Measurements from ENCODE around the gene PCP4. TPM values are rescaled to one million over a fixed set of nuclear protein-coding genes. Genes with fewer than 3 reads are reported as not detected.

PCP4 gene
- total RNA-seq, 1 donor from 2014 or later, result 20.3 TPM

DNA sequence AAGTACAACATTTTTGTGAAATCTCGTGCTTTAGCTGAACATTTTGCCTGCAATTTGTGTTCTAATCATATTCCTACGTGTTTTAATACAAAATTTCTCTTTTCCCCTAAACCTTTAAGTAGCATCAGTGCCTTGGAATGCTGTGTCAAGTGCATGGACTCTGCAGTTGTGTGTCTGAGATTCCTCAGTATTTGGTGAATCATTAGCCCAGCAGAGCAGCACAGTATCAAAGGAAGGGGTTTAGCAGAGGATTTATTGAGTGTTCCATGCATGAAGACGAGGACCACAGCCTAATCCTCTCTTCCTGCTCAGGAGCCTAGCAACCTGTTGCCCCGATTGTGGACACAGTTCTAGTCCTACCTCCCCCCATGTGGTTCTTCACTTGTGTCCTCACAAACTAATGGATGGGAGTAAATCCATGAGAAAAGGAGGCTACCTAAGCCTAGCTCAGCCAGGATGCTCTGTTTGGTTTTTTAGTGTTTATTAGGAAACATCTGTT, 29.3 kb upstream of the PCP4 start:
- no peaks in the 10 kb centered on the region for H3K9me3 Mint-ChIP-seq
- TF ChIP-seq CTCF (conservative IDR thresholded peaks at IDR 0.05), result no peak
- H3K36me3 Mint-ChIP-seq, result no peaks in the 10 kb centered on the region
- no peaks in the 10 kb centered on the region for H3K27me3 Mint-ChIP-seq
- peaks cover 8% of the 10 kb centered on the region for H3K4me1 Mint-ChIP-seq (ENCODE audit: unreplicated experiment)
- no peak overlapping the region for H3K27ac Mint-ChIP-seq
- H3K4me3 Mint-ChIP-seq, result no peak overlapping the region
- DNase-seq (ENCODE audit: extremely low spot score, unreplicated experiment), result no peak

DNA sequence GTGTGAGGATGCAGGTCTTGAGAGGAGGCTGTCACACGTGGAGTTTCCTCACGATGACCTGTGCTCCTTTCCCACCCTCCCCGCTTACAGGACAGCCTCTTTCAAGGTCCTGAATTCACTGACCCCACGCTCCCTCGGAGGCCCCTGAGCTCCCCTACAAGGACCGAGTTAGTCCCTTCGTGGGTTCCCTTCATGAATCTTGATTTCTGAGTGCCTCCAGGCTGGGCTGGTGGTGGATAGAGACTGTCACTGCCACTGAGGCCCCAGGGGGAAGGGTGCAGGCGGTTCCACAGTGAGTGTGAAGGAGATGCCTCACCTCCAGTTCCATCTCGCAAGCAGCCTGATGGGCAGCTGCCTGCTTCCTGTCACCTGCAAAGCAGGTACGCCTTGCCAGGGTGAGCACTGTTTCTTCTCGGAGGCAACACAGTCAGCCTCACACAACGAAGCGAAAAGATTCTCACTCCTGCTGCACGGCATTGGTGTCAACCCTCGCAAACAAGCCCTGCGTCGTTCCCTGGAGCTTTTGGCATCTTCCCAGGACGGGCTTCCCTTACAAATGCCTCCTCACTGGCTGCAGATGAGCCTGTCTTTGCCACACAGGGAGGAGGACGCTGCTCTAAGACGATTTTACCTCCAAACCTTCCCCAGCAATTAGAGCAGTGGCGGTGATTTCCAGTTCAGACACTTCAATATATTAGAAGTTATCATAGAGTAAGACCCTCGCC, 26.7 kb upstream of the PCP4 start:
- Mint-ChIP-seq H3K27me3 (no peaks in the 10 kb centered on the region), H3K9me3 (no peaks in the 10 kb centered on the region), H3K4me3 (no peak overlapping the region), H3K4me1 (ENCODE audit: unreplicated experiment) (peaks cover 13% of the 10 kb centered on the region), H3K27ac (no peak overlapping the region), H3K36me3 (no peaks in the 10 kb centered on the region)
- no peak for DNase-seq (ENCODE audit: extremely low spot score, unreplicated experiment)
- TF ChIP-seq CTCF (conservative IDR thresholded peaks at IDR 0.05), result no peak

- peaks cover 2% of the 10 kb centered on the region for H3K27me3 Mint-ChIP-seq
- no peak for TF ChIP-seq CTCF (conservative IDR thresholded peaks at IDR 0.05)
- DNase-seq (ENCODE audit: extremely low spot score, unreplicated experiment), result no peak
- peaks cover 20% of the 10 kb centered on the region for H3K4me1 Mint-ChIP-seq (ENCODE audit: unreplicated experiment)
- no peaks in the 10 kb centered on the region for H3K9me3 Mint-ChIP-seq
- no peak overlapping the region for H3K4me3 Mint-ChIP-seq
- no peaks in the 10 kb centered on the region for H3K36me3 Mint-ChIP-seq
- H3K27ac Mint-ChIP-seq, result no peak overlapping the region
Measured at GRCh38 chr21:39842741-39843459, 24.3 kb upstream of the PCP4 start.

DNA sequence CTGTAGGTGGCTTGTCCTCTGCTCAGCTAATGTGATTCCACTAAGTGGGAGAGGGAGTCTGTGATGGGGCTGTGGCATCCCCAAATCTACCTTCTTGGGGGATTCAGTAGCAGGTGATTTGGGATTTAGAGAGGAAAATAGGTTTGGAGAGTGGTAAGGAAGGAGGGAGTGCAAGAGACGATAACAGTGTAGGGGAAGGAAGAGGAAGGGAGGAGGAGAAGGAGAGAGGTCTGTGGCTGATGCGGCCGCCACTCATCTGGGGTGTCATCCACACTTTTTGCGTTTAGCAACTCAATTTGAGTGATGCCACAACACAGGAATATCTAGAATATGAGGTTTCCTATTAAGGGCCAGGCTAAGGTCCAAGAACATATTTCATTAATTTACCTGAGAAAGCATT, 23.8 kb upstream of the PCP4 start:
- no peak overlapping the region for H3K4me3 Mint-ChIP-seq
- no peaks in the 10 kb centered on the region for H3K36me3 Mint-ChIP-seq
- no peak overlapping the region for H3K27ac Mint-ChIP-seq
- no peaks in the 10 kb centered on the region for H3K9me3 Mint-ChIP-seq
- no peak for TF ChIP-seq CTCF (conservative IDR thresholded peaks at IDR 0.05)
- H3K4me1 Mint-ChIP-seq (ENCODE audit: unreplicated experiment), result peaks cover 25% of the 10 kb centered on the region
- no peak for DNase-seq (ENCODE audit: extremely low spot score, unreplicated experiment)
- H3K27me3 Mint-ChIP-seq, result peaks cover 2% of the 10 kb centered on the region

- Mint-ChIP-seq H3K4me3 (no peak overlapping the region), H3K9me3 (no peaks in the 10 kb centered on the region)
Measured at GRCh38 chr21:39843916-39844315, 23.3 kb upstream of the PCP4 start.

More at GRCh38 chr21:39843916-39844315, 23.3 kb upstream of the PCP4 start:
- Mint-ChIP-seq H3K27me3 (peaks cover 2% of the 10 kb centered on the region), H3K4me1 (ENCODE audit: unreplicated experiment) (peaks cover 30% of the 10 kb centered on the region), H3K27ac (no peak overlapping the region), H3K36me3 (no peaks in the 10 kb centered on the region)
- DNase-seq (ENCODE audit: extremely low spot score, unreplicated experiment), result no peak
- TF ChIP-seq CTCF (conservative IDR thresholded peaks at IDR 0.05), result no peak
